ENCODE measurements around the gene ZNF577. TPM values are rescaled to one million over a fixed set of nuclear protein-coding genes. Genes with fewer than 3 reads are reported as not detected.

The ZNF577 gene
- total and polyA plus RNA-seq, 8 donors: 5.5 to 25.2 (median 13.6) TPM

- peaks cover 0 to 34% (median 4%) of the 10 kb centered on the region in 3 donors for H3K27me3 ChIP-seq
- DNase-seq: peak; percentile 81 to 95
- TF ChIP-seq POLR2AphosphoS5 (IDR thresholded peaks at IDR 0.05) (peak; percentile 34 to 78 (median 47)), CTCF (IDR thresholded peaks at IDR 0.05) (no peak)
- peak within 1 kb of the TSS; percentile 74 to 84 (median 78) for H3K4me3 ChIP-seq
- intact Hi-C loops (cut with DNase I; ENCODE audit: low total_unique reads): no loop called here
- WGBS, 5 donors: 0 to 1% (median 1%) methylated on average over 42 to 43 of the region's 43 CpGs
- H3K27ac ChIP-seq: peak within 1 kb of the TSS; percentile 76 to 88 (median 86)
- H3K4me1 ChIP-seq: peaks cover 11 to 16% (median 13%) of the 10 kb centered on the region in 4 donors
- peaks cover 11 to 69% (median 41%) of the 10 kb centered on the region in 4 donors for H3K9me3 ChIP-seq
- peaks cover 9 to 28% (median 22%) of the 10 kb centered on the region in 4 donors for H3K36me3 ChIP-seq
Observed at GRCh38 chr19:51904331-51905165, 16.8 kb upstream of the ZNF577 start, which contains the start of gene ZNF649. ZNF649 (minus strand) TSS chr19:51905017; CDS start chr19:51900107, 4,910 bp downstream.

GRCh38 chr19:51903192-51903591 is 15.4 kb upstream of the ZNF577 start:
- no peak overlapping the region for H3K27ac ChIP-seq
- intact Hi-C loops (cut with DNase I; ENCODE audit: low total_unique reads): no loop called here
- H3K36me3 ChIP-seq: peaks cover 22 to 42% (median 35%) of the 10 kb centered on the region in 4 donors
- TF ChIP-seq POLR2A (IDR thresholded peaks at IDR 0.05) (no peak), CTCF (IDR thresholded peaks at IDR 0.05) (no peak), POLR2AphosphoS5 (IDR thresholded peaks at IDR 0.05) (no peak), EP300 (IDR thresholded peaks at IDR 0.05) (no peak)
- H3K4me3 ChIP-seq: peak overlapping the region; percentile 74 to 84 (median 78)
- WGBS, 5 donors: 81 to 93% (median 83%) methylated on average over 8 of the region's 8 CpGs
- peaks cover 11 to 76% (median 43%) of the 10 kb centered on the region in 4 donors for H3K9me3 ChIP-seq
- DNase-seq: no peak
- peaks cover 11 to 16% (median 13%) of the 10 kb centered on the region in 4 donors for H3K4me1 ChIP-seq
- peaks cover 0 to 22% (median 4%) of the 10 kb centered on the region in 3 donors for H3K27me3 ChIP-seq

- DNase-seq: no peak
- H3K9me3 ChIP-seq: peaks cover 11 to 80% (median 43%) of the 10 kb centered on the region in 4 donors
- TF ChIP-seq POLR2AphosphoS5 (IDR thresholded peaks at IDR 0.05) (no peak), CTCF (IDR thresholded peaks at IDR 0.05) (no peak), EP300 (IDR thresholded peaks at IDR 0.05) (no peak), POLR2A (IDR thresholded peaks at IDR 0.05) (no peak)
- no peak overlapping the region for H3K4me3 ChIP-seq
- H3K36me3 ChIP-seq: peaks cover 35 to 55% (median 49%) of the 10 kb centered on the region in 4 donors
- H3K27me3 ChIP-seq: peaks cover 0 to 9% (median 0%) of the 10 kb centered on the region in 3 donors
- 90 to 95% (median 92%) methylated on average over 4 of the region's 4 CpGs for WGBS, 5 donors
- intact Hi-C loops (cut with DNase I; ENCODE audit: low total_unique reads): no loop called here
- H3K27ac ChIP-seq: no peak overlapping the region
- H3K4me1 ChIP-seq: peaks cover 11 to 16% (median 13%) of the 10 kb centered on the region in 4 donors
Observed at GRCh38 chr19:51901860-51902259, 14.1 kb upstream of the ZNF577 start.

GRCh38 chr19:51891193-51891747 is 3.5 kb upstream of the ZNF577 start:
- 96 to 99% (median 98%) methylated on average over 10 of the region's 10 CpGs for WGBS, 5 donors
- Histone ChIP-seq H3K27ac (no peak overlapping the region), H3K4me1 (peaks cover 0 to 8% (median 5%) of the 10 kb centered on the region in 4 donors), H3K36me3 (peaks cover 61 to 76% (median 75%) of the 10 kb centered on the region in 4 donors), H3K27me3 (no peaks in the 10 kb centered on the region), H3K9me3 (peaks cover 42 to 99% (median 75%) of the 10 kb centered on the region in 4 donors), H3K4me3 (no peak overlapping the region)
- TF ChIP-seq POLR2AphosphoS5 (IDR thresholded peaks at IDR 0.05) (no peak), POLR2A (IDR thresholded peaks at IDR 0.05) (no peak), EP300 (IDR thresholded peaks at IDR 0.05) (no peak), CTCF (IDR thresholded peaks at IDR 0.05) (no peak)
- DNase-seq: no peak
- intact Hi-C loops (cut with DNase I; ENCODE audit: low total_unique reads): no loop called here

Data from stomach (tissue), 9 donors.